GM23338 (cell line): Measurements from ENCODE around the gene TYR. TPM values are rescaled to one million over a fixed set of nuclear protein-coding genes. Genes with fewer than 3 reads are reported as not detected.
"Not testable (repeated sequence)": the region's sequence is repeated elsewhere in the genome, so short reads cannot be mapped to it uniquely, and the experiment has no call there.

ENCODE experiments used
- ATAC-seq: fragments of 200-7000 bp; cut with Tn5 transposase; 3 replicates; pipeline ENCODE4 v1.9.1; 2020
- DNase-seq: peaks from one replicate; pipeline ENCODE4 v3.0.0-alpha.2; 2015; ENCODE audit warnings: low spot score
- H2AFZ ChIP-seq: fragments of 200-600 bp; sonication (generic); 2 replicates; pipeline ENCODE4 v1.8.0; 2016; ENCODE audit warnings: antibody characterized with exemption, mild to moderate bottlenecking, moderate library complexity
- H3F3A ChIP-seq: fragments of 200-600 bp; sonication (generic); replicated peaks from 2 replicates; pipeline ENCODE4 v1.8.0; 2017; ENCODE audit warnings: antibody characterized with exemption, mixed run types, low read depth
- H3K27ac ChIP-seq: fragments of 200-600 bp; sonication (generic); 2 replicates; pipeline ENCODE4 v1.6.1; 2016; ENCODE audit warnings: low read depth
- H3K27me3 ChIP-seq: fragments of 200-600 bp; sonication (generic); 2 replicates; pipeline ENCODE4 v1.8.0; 2016; ENCODE audit warnings: mild to moderate bottlenecking, mixed run types, moderate library complexity; ENCODE audit not compliant: insufficient read depth
- H3K36me3 ChIP-seq: fragments of 200-600 bp; sonication (generic); 2 replicates; pipeline ENCODE4 v1.8.0; 2016; ENCODE audit warnings: mild to moderate bottlenecking; ENCODE audit not compliant: insufficient read depth
- H3K4me1 ChIP-seq: fragments of 200-600 bp; sonication (generic); 2 replicates; pipeline ENCODE4 v1.8.0; 2016; ENCODE audit warnings: mild to moderate bottlenecking, moderate library complexity; ENCODE audit not compliant: insufficient read depth
- H3K4me2 ChIP-seq: fragments of 200-600 bp; sonication (generic); 2 replicates; pipeline ENCODE4 v1.7.1; 2017; ENCODE audit warnings: mixed run types
- H3K4me3 ChIP-seq: fragments of 200-600 bp; sonication (generic); 2 replicates; pipeline ENCODE4 v1.6.1; 2016; ENCODE audit warnings: mixed run types
- H3K79me2 ChIP-seq: fragments of 200-600 bp; sonication (generic); replicated peaks from 2 replicates; pipeline ENCODE4 v1.8.0; 2017; ENCODE audit warnings: mild to moderate bottlenecking; ENCODE audit not compliant: insufficient read depth
- H3K9me2 ChIP-seq: fragments of 200-600 bp; sonication (generic); 2 replicates; pipeline ENCODE4 v1.8.0; 2017; ENCODE audit not compliant: insufficient read depth
- H4K20me1 ChIP-seq: fragments of 200-600 bp; sonication (generic); replicated peaks from 2 replicates; pipeline ENCODE4 v1.8.0; 2017; ENCODE audit warnings: mild to moderate bottlenecking; ENCODE audit not compliant: insufficient read depth
- H3K27ac Mint-ChIP-seq: 2 replicates; pipeline ENCODE4 v1.8.0; 2020; ENCODE audit warnings: inconsistent platforms, mild to moderate bottlenecking, moderate library complexity, mixed read lengths
- H3K27me3 Mint-ChIP-seq: 3 replicates; pipeline ENCODE4 v1.8.0; 2022; ENCODE audit warnings: low read depth, mild to moderate bottlenecking, moderate library complexity, mixed read lengths, inconsistent platforms; ENCODE audit not compliant: insufficient read depth, poor library complexity
- H3K36me3 Mint-ChIP-seq: 3 replicates; pipeline ENCODE4 v1.8.0; 2021; ENCODE audit warnings: low read depth, mild to moderate bottlenecking, inconsistent platforms, moderate library complexity, mixed read lengths
- H3K4me1 Mint-ChIP-seq: 3 replicates; pipeline ENCODE4 v1.8.0; 2020; ENCODE audit warnings: mild to moderate bottlenecking, inconsistent platforms, mixed read lengths
- H3K4me3 Mint-ChIP-seq: 3 replicates; pipeline ENCODE4 v1.8.0; 2021; ENCODE audit warnings: moderate library complexity, mild to moderate bottlenecking, inconsistent platforms, mixed read lengths
- H3K9me3 Mint-ChIP-seq: 3 replicates; pipeline ENCODE4 v1.8.0; 2020; ENCODE audit warnings: moderate library complexity, mild to moderate bottlenecking, inconsistent platforms, mixed read lengths
- EZH2 ChIP-seq: fragments of 200-600 bp; sonication (generic); IDR thresholded peaks from one replicate; pipeline ENCODE4 v1.8.0; 2017; ENCODE audit warnings: antibody characterized with exemption, mild to moderate bottlenecking, low read depth; ENCODE audit not compliant: unreplicated experiment
- JUNB ChIP-seq: IDR thresholded peaks from one replicate; pipeline ENCODE4 v1.6.1; 2016; ENCODE audit warnings: antibody characterized with exemption; ENCODE audit not compliant: unreplicated experiment
- NANOG ChIP-seq: IDR thresholded peaks from 2 replicates; pipeline ENCODE4 v1.6.1; 2016; ENCODE audit warnings: antibody characterized with exemption, borderline replicate concordance
- POLR2AphosphoS5 ChIP-seq: IDR thresholded peaks from 2 replicates; pipeline ENCODE4 v1.6.1; 2016; ENCODE audit warnings: antibody characterized with exemption, low read depth
- ZNF114 ChIP-seq: fragments of 250-450 bp; sonication (Bioruptor Pico); IDR thresholded peaks from 2 replicates; pipeline ENCODE4 v1.5.0; 2020; ENCODE audit warnings: mild to moderate bottlenecking, moderate library complexity
- ZNF331 ChIP-seq: fragments of 250-450 bp; sonication (Bioruptor Pico); IDR thresholded peaks from 2 replicates; pipeline ENCODE4 v1.5.0; 2020; ENCODE audit warnings: low read depth, mild to moderate bottlenecking, moderate library complexity
- polyA plus RNA-seq: library from polyadenylated mRNA; unstranded; fragments of >200 nt; fragmentation: Nextera tagmentation; extraction: Ambion mirVana; gene quantifications from 2 replicates; pipeline ENCODE4 v1.2.1, GENCODE V29; 2016
- total RNA-seq: library from RNA; depleted of rRNA; stranded (reverse); fragments of >200 nt; shearing (Covaris generic); gene quantifications from 2 replicates; pipeline ENCODE4 v1.2.3, GENCODE V29; 2014
- TF ChIP-seq, protein P1 (sequence below), 2 experiments: fragments of 200-600 bp in 1 of 2; sonication (generic) in 1 of 2; conservative IDR thresholded peaks; 2 replicates each; pipeline versions ENCODE4 v1.5.1 to v1.6.1; 2016 to 2017; ENCODE audit warnings: antibody characterized with exemption in 2 of 2, low read depth in 2 of 2, mild to moderate bottlenecking in 2 of 2, moderate library complexity in 1 of 2
- TF ChIP-seq, protein P2 (sequence below): IDR thresholded peaks from one replicate; pipeline ENCODE4 v1.6.1; 2018; ENCODE audit warnings: antibody characterized with exemption; ENCODE audit not compliant: unreplicated experiment

Gene TYR
- total and polyA plus RNA-seq, 2 experiments from 2014 or later, result 0.08 TPM; not detected in 1

DNA sequence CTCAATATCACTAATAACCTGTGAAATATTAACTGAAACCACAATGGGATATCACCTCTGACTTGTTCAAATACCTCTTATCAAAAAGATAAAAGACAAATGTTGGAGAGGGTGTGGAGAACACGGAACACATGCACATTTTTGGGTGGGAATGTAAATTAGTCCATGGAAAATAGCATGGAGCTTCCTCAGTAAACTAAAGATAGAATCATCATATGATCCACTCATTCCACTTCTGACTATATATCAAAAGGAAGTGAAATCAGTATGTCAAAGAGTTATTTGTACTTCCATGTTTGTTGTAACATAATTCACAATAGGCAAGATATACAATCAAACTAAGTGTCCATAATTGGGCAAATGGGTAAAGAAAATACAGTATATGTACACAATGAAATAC lies 57.4 kb downstream of the TYR start (continued):
- TF ChIP-seq, protein P1, sequence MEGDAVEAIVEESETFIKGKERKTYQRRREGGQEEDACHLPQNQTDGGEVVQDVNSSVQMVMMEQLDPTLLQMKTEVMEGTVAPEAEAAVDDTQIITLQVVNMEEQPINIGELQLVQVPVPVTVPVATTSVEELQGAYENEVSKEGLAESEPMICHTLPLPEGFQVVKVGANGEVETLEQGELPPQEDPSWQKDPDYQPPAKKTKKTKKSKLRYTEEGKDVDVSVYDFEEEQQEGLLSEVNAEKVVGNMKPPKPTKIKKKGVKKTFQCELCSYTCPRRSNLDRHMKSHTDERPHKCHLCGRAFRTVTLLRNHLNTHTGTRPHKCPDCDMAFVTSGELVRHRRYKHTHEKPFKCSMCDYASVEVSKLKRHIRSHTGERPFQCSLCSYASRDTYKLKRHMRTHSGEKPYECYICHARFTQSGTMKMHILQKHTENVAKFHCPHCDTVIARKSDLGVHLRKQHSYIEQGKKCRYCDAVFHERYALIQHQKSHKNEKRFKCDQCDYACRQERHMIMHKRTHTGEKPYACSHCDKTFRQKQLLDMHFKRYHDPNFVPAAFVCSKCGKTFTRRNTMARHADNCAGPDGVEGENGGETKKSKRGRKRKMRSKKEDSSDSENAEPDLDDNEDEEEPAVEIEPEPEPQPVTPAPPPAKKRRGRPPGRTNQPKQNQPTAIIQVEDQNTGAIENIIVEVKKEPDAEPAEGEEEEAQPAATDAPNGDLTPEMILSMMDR (conservative IDR thresholded peaks at IDR 0.05; ENCODE audit: low read depth in 2 of 2), result no peak
- no peak for TF ChIP-seq EZH2
- no peak for TF ChIP-seq JUNB
- TF ChIP-seq ZNF331 (CRISPR knock-in tag), result no peak
- TF ChIP-seq ZNF114 (CRISPR knock-in tag), result no peak
- TF ChIP-seq POLR2AphosphoS5, result no peak

DNA sequence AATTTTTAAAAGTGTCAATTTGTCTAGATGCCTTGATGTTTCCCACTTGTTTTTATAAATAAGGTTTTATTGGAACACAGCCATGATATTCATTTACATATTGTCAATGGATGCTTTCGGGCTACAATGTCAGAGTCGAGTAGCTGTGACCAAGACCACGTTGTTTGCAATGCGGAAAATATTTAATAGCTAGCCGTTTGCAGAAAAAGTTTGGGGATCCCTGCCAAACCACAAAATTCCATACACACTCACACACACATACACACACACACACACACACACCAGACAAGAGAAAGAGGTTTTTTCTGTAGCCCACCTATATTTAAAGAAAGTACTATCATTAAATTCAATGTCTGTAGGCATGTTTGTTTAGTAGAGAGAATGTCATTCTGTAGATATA lies 58.3 kb downstream of the TYR start:
- H3K9me2 ChIP-seq, result no peaks in the 10 kb centered on the region
- ATAC-seq (no peak), DNase-seq (no peak)
- no peak overlapping the region for H3K4me2 ChIP-seq
- no peak overlapping the region for H3K4me3 Mint-ChIP-seq
- no peaks in the 10 kb centered on the region for H3K27me3 Mint-ChIP-seq
- H3K4me3 ChIP-seq, result no peak overlapping the region
- H2AFZ ChIP-seq, result no peak overlapping the region
- no peaks in the 10 kb centered on the region for H3K36me3 Mint-ChIP-seq
- no peaks in the 10 kb centered on the region for H4K20me1 ChIP-seq
- TF ChIP-seq JUNB, result no peak
- no peak for TF ChIP-seq NANOG
- TF ChIP-seq, protein P1 (conservative IDR thresholded peaks at IDR 0.05; ENCODE audit: low read depth in 2 of 2), result no peak
- TF ChIP-seq, protein P2, sequence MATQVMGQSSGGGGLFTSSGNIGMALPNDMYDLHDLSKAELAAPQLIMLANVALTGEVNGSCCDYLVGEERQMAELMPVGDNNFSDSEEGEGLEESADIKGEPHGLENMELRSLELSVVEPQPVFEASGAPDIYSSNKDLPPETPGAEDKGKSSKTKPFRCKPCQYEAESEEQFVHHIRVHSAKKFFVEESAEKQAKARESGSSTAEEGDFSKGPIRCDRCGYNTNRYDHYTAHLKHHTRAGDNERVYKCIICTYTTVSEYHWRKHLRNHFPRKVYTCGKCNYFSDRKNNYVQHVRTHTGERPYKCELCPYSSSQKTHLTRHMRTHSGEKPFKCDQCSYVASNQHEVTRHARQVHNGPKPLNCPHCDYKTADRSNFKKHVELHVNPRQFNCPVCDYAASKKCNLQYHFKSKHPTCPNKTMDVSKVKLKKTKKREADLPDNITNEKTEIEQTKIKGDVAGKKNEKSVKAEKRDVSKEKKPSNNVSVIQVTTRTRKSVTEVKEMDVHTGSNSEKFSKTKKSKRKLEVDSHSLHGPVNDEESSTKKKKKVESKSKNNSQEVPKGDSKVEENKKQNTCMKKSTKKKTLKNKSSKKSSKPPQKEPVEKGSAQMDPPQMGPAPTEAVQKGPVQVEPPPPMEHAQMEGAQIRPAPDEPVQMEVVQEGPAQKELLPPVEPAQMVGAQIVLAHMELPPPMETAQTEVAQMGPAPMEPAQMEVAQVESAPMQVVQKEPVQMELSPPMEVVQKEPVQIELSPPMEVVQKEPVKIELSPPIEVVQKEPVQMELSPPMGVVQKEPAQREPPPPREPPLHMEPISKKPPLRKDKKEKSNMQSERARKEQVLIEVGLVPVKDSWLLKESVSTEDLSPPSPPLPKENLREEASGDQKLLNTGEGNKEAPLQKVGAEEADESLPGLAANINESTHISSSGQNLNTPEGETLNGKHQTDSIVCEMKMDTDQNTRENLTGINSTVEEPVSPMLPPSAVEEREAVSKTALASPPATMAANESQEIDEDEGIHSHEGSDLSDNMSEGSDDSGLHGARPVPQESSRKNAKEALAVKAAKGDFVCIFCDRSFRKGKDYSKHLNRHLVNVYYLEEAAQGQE, result no peak
- H3K36me3 ChIP-seq, result no peaks in the 10 kb centered on the region
- no peaks in the 10 kb centered on the region for H3F3A ChIP-seq
- no peaks in the 10 kb centered on the region for H3K4me1 ChIP-seq
- no peak overlapping the region for H3K27ac ChIP-seq
- H3K9me3 Mint-ChIP-seq, result no peaks in the 10 kb centered on the region; the same call in 2 of the 3 replicates
- H3K79me2 ChIP-seq, result no peaks in the 10 kb centered on the region
- no peak overlapping the region for H3K27ac Mint-ChIP-seq
- H3K4me1 Mint-ChIP-seq, result no peaks in the 10 kb centered on the region
- no peaks in the 10 kb centered on the region for H3K27me3 ChIP-seq

DNA sequence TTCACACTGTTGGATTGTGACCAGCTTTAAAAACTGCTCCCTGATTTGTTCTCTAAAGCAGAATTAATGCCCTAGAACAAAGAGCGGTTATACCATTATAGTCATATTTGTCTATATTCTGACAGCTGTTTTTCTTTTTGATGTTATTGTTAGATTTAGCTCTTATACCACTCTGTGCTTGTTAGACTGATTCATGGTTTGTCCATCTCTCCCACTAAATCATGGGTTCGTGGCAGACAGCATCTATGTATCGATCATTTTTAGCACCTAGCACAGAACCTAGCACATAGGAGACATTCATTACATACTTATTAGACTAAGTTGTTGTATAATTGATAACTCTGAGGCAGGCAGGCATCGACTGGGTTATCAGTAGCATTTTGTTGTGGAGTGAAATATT lies 69.3 kb downstream of the TYR start:
- H3K27me3 ChIP-seq, H3K27ac Mint-ChIP-seq, H3K4me2 ChIP-seq, H3K4me1 Mint-ChIP-seq, ATAC-seq, H3K36me3 ChIP-seq, H2AFZ ChIP-seq, H4K20me1 ChIP-seq, H3F3A ChIP-seq, H3K4me3 Mint-ChIP-seq, H3K4me3 ChIP-seq, H3K79me2 ChIP-seq, H3K9me3 Mint-ChIP-seq, H3K27ac ChIP-seq, H3K4me1 ChIP-seq, H3K9me2 ChIP-seq, DNase-seq, H3K27me3 Mint-ChIP-seq, H3K36me3 Mint-ChIP-seq: not testable (repeated sequence)
